Skin of body (tissue), 2 donors: ENCODE measurements around the gene FHIT. TPM values are rescaled to one million over a fixed set of nuclear protein-coding genes. Genes with fewer than 3 reads are reported as not detected.

Experiments used
- DNase-seq: peaks from one replicate; lab custom pipeline; 2025; lab: John Stamatoyannopoulos, UW
- total RNA-seq: library from RNA; depleted of rRNA; stranded (reverse); fragments of >200 nt; gene quantifications from one replicate; pipeline ENCODE4 v1.2.3, GENCODE V29; 2014

The FHIT gene
- total RNA-seq, 1 donor from 2014 or later = 8.9 TPM

- DNase-seq = no peak
Measured at GRCh38 chr3:60844256-60844655, 407.0 kb downstream of the FHIT start.

GRCh38 chr3:60841355-60841754 is 409.9 kb downstream of the FHIT start:
- no peak for DNase-seq

GRCh38 chr3:60839246-60839645 is 412.0 kb downstream of the FHIT start:
- DNase-seq = no peak

GRCh38 chr3:60835796-60836195 is 415.5 kb downstream of the FHIT start:
- no peak for DNase-seq

DNA sequence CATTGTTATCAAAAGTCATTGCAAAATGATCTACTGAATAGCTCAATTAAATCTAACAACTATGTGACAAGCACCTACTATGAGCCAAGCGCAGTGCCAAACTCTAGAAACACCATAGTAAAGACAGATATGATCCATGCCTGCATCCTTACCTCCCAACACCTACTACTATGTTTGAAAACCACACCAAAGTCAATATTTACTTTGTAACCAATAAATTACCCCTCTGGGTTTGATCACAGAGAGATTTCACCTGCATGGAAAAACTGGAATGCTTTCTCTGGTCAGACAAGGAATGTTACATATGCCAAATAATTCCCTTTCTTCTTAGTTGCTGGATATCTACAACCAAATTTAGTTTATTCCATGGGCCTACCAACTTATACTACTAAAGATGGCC is 422.2 kb downstream of the FHIT start:
- no peak for DNase-seq

DNA sequence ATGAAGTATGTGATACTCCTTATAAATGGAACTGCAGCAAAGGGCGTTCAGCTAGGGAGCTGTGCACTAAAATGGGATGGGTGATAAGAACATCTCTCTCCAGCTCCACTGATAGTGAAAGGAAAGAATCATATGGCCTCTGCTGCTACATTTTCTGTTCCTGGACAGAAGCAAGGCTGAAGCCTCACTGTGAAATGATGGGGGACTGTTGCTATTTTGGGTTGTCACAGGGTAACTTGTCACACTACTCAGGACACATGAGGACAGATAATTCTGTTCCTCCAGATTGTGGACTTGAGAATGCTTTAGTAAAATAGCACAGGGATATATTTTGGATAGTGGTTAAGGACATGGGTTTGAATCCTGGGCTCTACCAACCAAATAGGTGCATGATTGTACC is 423.6 kb downstream of the FHIT start:
- DNase-seq = no peak

DNA sequence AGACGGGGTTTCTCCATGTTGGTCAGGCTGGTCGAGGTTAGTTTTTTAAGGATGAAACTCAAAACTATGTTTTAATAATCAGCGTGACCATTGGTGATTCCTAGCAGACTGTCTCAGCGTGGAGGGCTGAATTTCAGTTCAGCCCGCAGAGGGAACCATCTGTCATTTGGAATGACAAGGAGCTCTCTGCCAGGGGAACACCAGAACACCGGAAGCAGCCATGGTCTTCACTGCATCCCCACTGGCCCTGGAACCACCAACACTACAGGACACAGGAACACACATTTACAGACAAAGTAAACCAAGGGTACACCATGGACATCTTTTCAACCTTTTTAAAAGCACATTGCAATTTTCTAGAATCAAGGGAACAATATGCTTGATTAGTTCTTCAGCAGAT is 424.7 kb downstream of the FHIT start:
- DNase-seq = no peak

GRCh38 chr3:60812502-60812901 is 438.8 kb downstream of the FHIT start:
- no peak for DNase-seq

GRCh38 chr3:60810881-60811280 is 440.4 kb downstream of the FHIT start:
- DNase-seq = no peak

- peak; percentile 15 for DNase-seq
Measured at GRCh38 chr3:60809857-60810610, 441.2 kb downstream of the FHIT start.

- DNase-seq = peak; percentile 3
Measured at GRCh38 chr3:60803216-60804173, 447.8 kb downstream of the FHIT start.

- DNase-seq = no peak
Measured at GRCh38 chr3:60801307-60801706, 449.9 kb downstream of the FHIT start.

DNA sequence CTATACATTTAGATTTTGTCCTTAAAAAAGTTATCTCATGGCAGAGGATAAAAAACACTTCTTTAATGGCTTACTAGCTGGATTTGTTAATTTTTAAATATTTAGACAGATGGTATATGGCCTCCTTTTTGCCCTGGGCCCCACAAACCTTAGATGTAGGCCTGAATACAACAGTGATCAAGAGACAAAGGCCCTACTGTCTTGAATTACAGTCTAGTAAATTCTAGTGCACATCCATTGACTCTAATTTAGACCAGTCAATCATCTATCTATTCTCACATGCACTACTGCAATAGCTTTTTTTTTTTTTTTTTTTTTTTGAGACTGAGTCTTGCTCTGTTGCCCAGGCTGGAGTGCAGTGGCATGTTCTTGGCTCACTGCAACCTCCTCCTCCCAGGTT is 452.8 kb downstream of the FHIT start:
- DNase-seq = no peak

- DNase-seq = no peak
Measured at GRCh38 chr3:60792249-60792852, 458.9 kb downstream of the FHIT start.

GRCh38 chr3:60788185-60788584 is 463.1 kb downstream of the FHIT start:
- no peak for DNase-seq

- DNase-seq = no peak
Measured at GRCh38 chr3:60781935-60782334, 469.3 kb downstream of the FHIT start.

GRCh38 chr3:60779637-60780036 is 471.6 kb downstream of the FHIT start:
- no peak for DNase-seq

- no peak for DNase-seq
Measured at GRCh38 chr3:60775985-60776384, 475.3 kb downstream of the FHIT start.

- no peak for DNase-seq
Measured at GRCh38 chr3:60774617-60775016, 476.6 kb downstream of the FHIT start.

- DNase-seq = no peak
Measured at GRCh38 chr3:60772584-60772983, 478.7 kb downstream of the FHIT start.

DNA sequence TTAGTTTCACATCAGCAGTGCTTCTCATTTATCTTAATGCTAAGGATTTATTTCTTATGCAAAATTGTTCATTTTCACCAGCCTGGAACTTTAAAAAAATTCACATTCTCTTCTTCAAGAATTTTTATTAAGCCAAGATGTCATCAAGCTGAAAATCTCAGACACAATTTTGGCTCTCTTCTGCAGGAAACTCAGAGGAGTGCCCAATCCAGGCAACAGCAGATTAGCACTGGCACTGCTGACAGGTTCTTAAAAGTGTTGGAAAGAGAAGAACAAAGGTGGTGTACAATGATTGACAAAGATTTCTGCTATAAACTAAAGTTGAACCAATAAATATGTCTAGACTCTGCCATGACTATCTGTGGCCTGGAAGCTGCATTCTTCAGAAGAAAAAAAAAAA is 479.5 kb downstream of the FHIT start:
- DNase-seq = no peak

DNA sequence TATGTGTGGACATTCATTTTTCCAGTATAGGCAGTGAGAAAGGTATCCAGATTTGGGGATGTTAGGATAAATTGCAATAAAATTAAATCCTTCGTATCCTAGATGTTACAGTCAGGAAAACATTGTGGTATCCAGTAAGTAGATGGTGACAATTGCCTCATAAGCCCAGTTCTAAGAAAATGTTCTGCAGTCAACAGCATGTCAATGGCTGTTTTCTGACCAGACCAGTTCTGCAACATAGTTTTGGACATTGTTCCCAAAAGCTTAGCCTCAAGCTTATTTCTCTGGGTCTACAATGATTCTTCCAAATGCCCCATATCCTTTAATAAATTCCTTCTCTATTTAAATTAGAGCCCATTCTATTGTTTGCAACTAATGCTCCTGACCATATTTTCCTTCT is 480.7 kb downstream of the FHIT start:
- DNase-seq = no peak
